HCT116 (cell line): Measurements from ENCODE around the gene TCP10L. TPM values are rescaled to one million over a fixed set of nuclear protein-coding genes. Genes with fewer than 3 reads are reported as not detected.

Source experiments
- ATAC-seq: fragments of 200-7000 bp; cut with Tn5 transposase; 2 replicates; pipeline ENCODE4 v1.9.1; 2020; ENCODE audit warnings: mild to moderate bottlenecking, moderate library complexity
- BruUV-seq: library from RNA; stranded (reverse); fragments of 400-500 nt; replicated peaks from 2 replicates; lab custom pipeline; 2021; lab: Mats Ljungman, UMichigan
- CTCF ChIA-PET: fragments of 300-600 bp; sonication (Branson Sonifier 250); formaldehyde crosslinking; loops from one replicate; lab custom pipeline; 2021; ENCODE audit warnings: antibody characterized with exemption; lab: Charles Lee
- POLR2A ChIA-PET: fragments of 300-600, 350-600 bp; sonication (Branson Sonifier 250); formaldehyde crosslinking; loops from one replicate; lab custom pipeline; 2021; ENCODE audit warnings: antibody characterized with exemption; lab: Charles Lee
- RAD21 ChIA-PET, 2 experiments: fragments of 300-600 bp; sonication (Branson Sonifier 250); formaldehyde crosslinking; loops; one replicate each; lab custom pipeline; 2023; ENCODE audit warnings: low total read pairs in 2 of 2; ENCODE audit not compliant: uncharacterized antibody in 2 of 2, unreplicated experiment in 2 of 2, low non-redundant PET in 1 of 2; lab: Charles Lee
- DNase-seq: peaks from one replicate; pipeline ENCODE4 v3.0.0-alpha.2; 2010; ENCODE audit warnings: low read depth, low spot score
- H2AFZ ChIP-seq: fragments of 200-600 bp; shearing (Covaris generic), sonication (generic); 2 replicates; pipeline ENCODE4 v1.6.1; 2017; ENCODE audit warnings: low read depth, mixed run types, mixed read lengths, antibody characterized with exemption, low read length; ENCODE audit not compliant: poor library complexity, severe bottlenecking
- H3K27ac ChIP-seq: 2 replicates; pipeline ENCODE4 v1.5.1; 2012; ENCODE audit warnings: low read depth, low read length
- H3K27me3 ChIP-seq: fragments of 200-600 bp; sonication (generic); 2 replicates; pipeline ENCODE4 v1.6.1; 2016; ENCODE audit warnings: mixed run types, low read length, mixed read lengths; ENCODE audit not compliant: insufficient read depth
- H3K36me3 ChIP-seq, 2 experiments: fragments of 200-500 bp in 1 of 2; fragments of 200-600 bp in 1 of 2; sonication (Bioruptor generic) in 1 of 2; sonication (generic) in 1 of 2; 2 replicates each; pipeline versions ENCODE4 v1.5.1 to v1.6.1; 2014 to 2016; ENCODE audit warnings: low read length in 2 of 2, inconsistent platforms in 1 of 2, mixed read lengths in 1 of 2, mixed run types in 1 of 2; ENCODE audit not compliant: insufficient read depth in 2 of 2, control insufficient read depth in 1 of 2
- H3K4me1 ChIP-seq, 2 experiments: fragments of 200-600 bp in 1 of 2; sonication (generic) in 1 of 2; 2 replicates each; pipeline versions ENCODE4 v1.5.1 to v1.6.1; 2012 to 2017; ENCODE audit warnings: low read length in 2 of 2, inconsistent platforms in 1 of 2, mild to moderate bottlenecking in 1 of 2, mixed read lengths in 1 of 2, mixed run types in 1 of 2, moderate library complexity in 1 of 2; ENCODE audit not compliant: insufficient read depth in 2 of 2, control insufficient read depth in 1 of 2
- H3K4me2 ChIP-seq: fragments of 200-600 bp; sonication (generic); 2 replicates; pipeline ENCODE4 v1.6.1; 2017; ENCODE audit warnings: mixed run types, low read length, mixed read lengths
- H3K4me3 ChIP-seq, 2 experiments: fragments of 200-600 bp in 1 of 2; sonication (generic) in 1 of 2; replicated peaks in 1 of 2; 2 replicates each; pipeline ENCODE4 v1.5.1; 2011 to 2016; ENCODE audit warnings: low read length in 2 of 2, control low read depth in 1 of 2, low read depth in 1 of 2, mild to moderate bottlenecking in 1 of 2, mixed read lengths in 1 of 2, mixed run types in 1 of 2
- H3K79me2 ChIP-seq: fragments of 200-600 bp; sonication (generic); 2 replicates; pipeline ENCODE4 v1.6.1; 2017; ENCODE audit warnings: mild to moderate bottlenecking, mixed run types, low read length, moderate library complexity, mixed read lengths; ENCODE audit not compliant: insufficient read depth
- H3K9ac ChIP-seq: fragments of 200-600 bp; sonication (generic); 2 replicates; pipeline ENCODE4 v1.6.1; 2016; ENCODE audit warnings: low read length, mixed read lengths
- H3K9me2 ChIP-seq: fragments of 200-600 bp; sonication (generic), shearing (Covaris generic); 2 replicates; pipeline ENCODE4 v1.6.1; 2017; ENCODE audit warnings: mixed run types, mild to moderate bottlenecking, moderate library complexity; ENCODE audit not compliant: insufficient read depth
- H3K9me3 ChIP-seq, 2 experiments: fragments of 200-500 bp in 1 of 2; fragments of 200-600 bp in 1 of 2; sonication (Bioruptor generic) in 1 of 2; sonication (generic) in 1 of 2; 2 replicates each; pipeline ENCODE4 v1.6.1; 2014 to 2017; ENCODE audit warnings: low read length in 2 of 2, mixed read lengths in 2 of 2, inconsistent platforms in 1 of 2, low read depth in 1 of 2, mild to moderate bottlenecking in 1 of 2, mixed run types in 1 of 2, moderate library complexity in 1 of 2; ENCODE audit not compliant: control insufficient read depth in 1 of 2, insufficient read depth in 1 of 2
- H4K20me1 ChIP-seq: fragments of 200-600 bp; sonication (generic), shearing (Covaris generic); 2 replicates; pipeline ENCODE4 v1.6.1; 2017; ENCODE audit warnings: mixed run types, mild to moderate bottlenecking, moderate library complexity; ENCODE audit not compliant: insufficient read depth
- CEBPB ChIP-seq: IDR thresholded peaks from 2 replicates; pipeline ENCODE4 v1.6.1; 2012; ENCODE audit warnings: low read depth
- CTCF ChIP-seq, 3 experiments: fragments of 200-600 bp in 1 of 3; sonication (generic) in 1 of 3; IDR thresholded peaks in 2 of 3; conservative IDR thresholded peaks in 1 of 3; 2 replicates each; pipeline ENCODE4 v1.5.1; 2012 to 2017; ENCODE audit warnings: low read depth in 2 of 3, low read length in 2 of 3, antibody characterized with exemption in 1 of 3, borderline replicate concordance in 1 of 3, control low read depth in 1 of 3, mild to moderate bottlenecking in 1 of 3, mixed read lengths in 1 of 3, mixed run types in 1 of 3, moderate library complexity in 1 of 3; ENCODE audit not compliant: insufficient read depth in 1 of 3
- EGR1 ChIP-seq: IDR thresholded peaks from 2 replicates; pipeline ENCODE4 v1.6.1; 2012; ENCODE audit warnings: low read depth
- ELF1 ChIP-seq: IDR thresholded peaks from 2 replicates; pipeline ENCODE4 v1.6.1; 2012; ENCODE audit warnings: low read depth, borderline replicate concordance
- EZH2 ChIP-seq: fragments of 200-600 bp; sonication (generic); IDR thresholded peaks from 2 replicates; pipeline ENCODE4 v1.6.1; 2017; ENCODE audit warnings: antibody characterized with exemption, mixed run types
- FOSL1 ChIP-seq: IDR thresholded peaks from 2 replicates; pipeline ENCODE4 v1.6.1; 2012; ENCODE audit warnings: low read depth
- POLR2A ChIP-seq: IDR thresholded peaks from 2 replicates; pipeline ENCODE4 v1.7.0; 2011; ENCODE audit warnings: borderline replicate concordance; ENCODE audit not compliant: insufficient read depth, insufficient read length; ENCODE audit errors: extremely low read depth
- POLR2AphosphoS5 ChIP-seq: IDR thresholded peaks from 2 replicates; pipeline ENCODE4 v1.6.1; 2011; ENCODE audit warnings: mild to moderate bottlenecking, low read depth, low read length, moderate library complexity
- RAD21 ChIP-seq: IDR thresholded peaks from 2 replicates; pipeline ENCODE4 v1.6.1; 2012; ENCODE audit warnings: low read depth, mild to moderate bottlenecking
- REST ChIP-seq: IDR thresholded peaks from 2 replicates; pipeline ENCODE4 v1.6.1; 2012; ENCODE audit warnings: low read depth
- SIN3A ChIP-seq: IDR thresholded peaks from 2 replicates; pipeline ENCODE4 v1.6.1; 2012; ENCODE audit warnings: low read depth
- SRF ChIP-seq: IDR thresholded peaks from 2 replicates; pipeline ENCODE4 v1.6.1; 2012; ENCODE audit warnings: low read depth
- TCF7L2 ChIP-seq: IDR thresholded peaks from 2 replicates; pipeline ENCODE4 v1.7.0; 2011; ENCODE audit warnings: borderline replicate concordance, inconsistent platforms; ENCODE audit not compliant: insufficient read depth, insufficient read length; ENCODE audit errors: extremely low read depth
- YY1 ChIP-seq: IDR thresholded peaks from 2 replicates; pipeline ENCODE4 v1.6.1; 2011; ENCODE audit warnings: low read length, low read depth, moderate library complexity, mild to moderate bottlenecking; ENCODE audit not compliant: insufficient replicate concordance; ENCODE audit errors: extremely low read depth
- ZFX ChIP-seq: fragments of 450-650 bp; IDR thresholded peaks from 2 replicates; pipeline ENCODE4 v1.6.1; 2017
- ZNF274 ChIP-seq: fragments of 200-500 bp; sonication (Bioruptor generic); IDR thresholded peaks from 2 replicates; pipeline ENCODE4 v1.6.1; 2014; ENCODE audit warnings: mild to moderate bottlenecking, low read depth, low read length, inconsistent platforms
- intact Hi-C: fragments of 100-400 bp; cut with micrococcal nuclease; formaldehyde crosslinking; loops from 2 replicates; pipeline ENCODE4 v1.10.0; 2022
- total RNA-seq: library from RNA; stranded (reverse); gene quantifications from one replicate; pipeline ENCODE4 v1.2.1, GENCODE V29; 2021; ENCODE audit not compliant: unreplicated experiment
- TF ChIP-seq, protein P1 (sequence below): IDR thresholded peaks from 2 replicates; pipeline ENCODE4 v1.6.1; 2012

Gene TCP10L
- total RNA-seq, 1 experiment from 2014 or later: 0.07 TPM

DNA sequence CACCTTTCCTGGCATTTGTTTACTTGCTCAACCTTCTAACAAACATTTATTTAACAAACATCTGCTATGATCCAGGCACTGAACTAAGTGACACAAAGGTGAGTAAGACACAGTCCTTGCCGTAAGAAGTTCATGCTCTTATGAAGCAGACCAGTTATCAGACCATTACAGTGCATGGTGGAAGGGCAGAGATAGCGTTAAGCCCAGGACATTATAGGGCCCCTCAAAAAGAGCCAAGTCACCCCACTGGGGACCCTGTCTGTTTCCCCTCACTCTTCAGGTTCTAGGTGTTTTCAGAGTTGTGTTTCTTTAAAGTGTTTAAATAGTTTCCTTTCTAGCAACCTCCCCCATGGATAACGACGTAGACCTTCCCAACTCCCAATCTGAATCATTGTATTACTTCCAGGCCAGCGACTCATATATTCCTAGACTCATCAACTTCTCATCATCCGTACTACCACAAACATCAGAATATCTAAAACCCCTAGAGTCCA lies 39.3 kb downstream of the TCP10L start:
- Histone ChIP-seq H3K4me1 (peaks cover 0 to 11% of the 10 kb centered on the region in 2 experiments; a peak in 1 of 4 replicates), H3K9me2 (no peaks in the 10 kb centered on the region), H3K36me3 (no peaks in the 10 kb centered on the region), H4K20me1 (no peaks in the 10 kb centered on the region), H3K27ac (no peak overlapping the region), H3K79me2 (no peaks in the 10 kb centered on the region), H3K27me3 (no peaks in the 10 kb centered on the region), H3K9me3 (no peaks in the 10 kb centered on the region), H3K4me2 (0 out of 2 replicates have a peak overlapping the region, but pooled peaks have one; percentile 11), H3K4me3 (no peak overlapping the region), H2AFZ (no peak overlapping the region), H3K9ac (no peak overlapping the region)
- ATAC-seq (no peak), DNase-seq (no peak)
- ChIA-PET POLR2A (no interaction called here), RAD21 (no interaction called here), CTCF (no interaction called here)
- TF ChIP-seq FOSL1: peak; percentile 10; the same call in 1 of the 2 replicates
- no peak for TF ChIP-seq SIN3A
- intact Hi-C loops: no loop called here
- BruUV-seq: no TSS peak

- no peaks in the 10 kb centered on the region for H3K36me3 ChIP-seq
- H3K4me1 ChIP-seq: peaks cover 0 to 11% of the 10 kb centered on the region in 2 experiments; a peak in 1 of 4 replicates
- H2AFZ ChIP-seq: no peak overlapping the region
- no peak overlapping the region for H3K27ac ChIP-seq
- no peaks in the 10 kb centered on the region for H3K79me2 ChIP-seq
- H3K9me2 ChIP-seq: no peaks in the 10 kb centered on the region
- H3K9me3 ChIP-seq: no peaks in the 10 kb centered on the region
- POLR2A ChIA-PET: no interaction called here
- intact Hi-C loops: no loop called here
- DNase-seq (no peak), ATAC-seq (no peak)
- H3K4me2 ChIP-seq: no peak overlapping the region
- no peak overlapping the region for H3K9ac ChIP-seq
- CTCF ChIA-PET: no interaction called here
- H4K20me1 ChIP-seq: no peaks in the 10 kb centered on the region
- no peak overlapping the region for H3K4me3 ChIP-seq
- RAD21 ChIA-PET: no interaction called here
- no peaks in the 10 kb centered on the region for H3K27me3 ChIP-seq
- no TSS peak for BruUV-seq
- TF ChIP-seq TCF7L2 (no peak), CTCF (IDR thresholded peaks at IDR 0.05 in 2 of 3, conservative IDR thresholded peaks at IDR 0.05 in 1 of 3; ENCODE audit: borderline replicate concordance in 1 of 3, insufficient read depth in 1 of 3, low read depth in 2 of 3, low read length in 2 of 3) (no peak), YY1 (no peak), CEBPB (no peak), EZH2 (no peak), SRF (no peak), ZNF274 (no peak), RAD21 (no peak), POLR2A (no peak), ZFX (no peak), REST (no peak), SIN3A (no peak), POLR2AphosphoS5 (no peak), EGR1 (no peak), ELF1 (no peak)
- TF ChIP-seq, protein P1, sequence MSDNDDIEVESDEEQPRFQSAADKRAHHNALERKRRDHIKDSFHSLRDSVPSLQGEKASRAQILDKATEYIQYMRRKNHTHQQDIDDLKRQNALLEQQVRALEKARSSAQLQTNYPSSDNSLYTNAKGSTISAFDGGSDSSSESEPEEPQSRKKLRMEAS: no peak
Observed at GRCh38 chr21:32544697-32545096, 40.6 kb downstream of the TCP10L start.
